Stimulated activated naive CD8-positive, alpha-beta T cell treated with anti-CD3 and anti-CD28 coated beads, Interleukin-15, Interleukin-2, amounts not matched to agents 100 ng/mL and 50 ng/mL, for 24 hours (primary cell): Measurements from ENCODE around the gene SMPD1.

Source experiments
- H3K27ac Mint-ChIP-seq: one replicate; pipeline ENCODE4 v1.8.0; 2021; ENCODE audit warnings: mild to moderate bottlenecking, mixed read lengths
- H3K27me3 Mint-ChIP-seq: one replicate; pipeline ENCODE4 v1.8.0; 2021; ENCODE audit warnings: mixed read lengths
- H3K36me3 Mint-ChIP-seq: one replicate; pipeline ENCODE4 v1.8.0; 2021; ENCODE audit warnings: low read depth, mixed read lengths
- H3K4me1 Mint-ChIP-seq: one replicate; pipeline ENCODE4 v1.8.0; 2021; ENCODE audit warnings: low read depth, mixed read lengths
- H3K4me3 Mint-ChIP-seq: one replicate; pipeline ENCODE4 v1.8.0; 2021; ENCODE audit warnings: mild to moderate bottlenecking, mixed read lengths
- H3K9me3 Mint-ChIP-seq: one replicate; pipeline ENCODE4 v1.8.0; 2021; ENCODE audit warnings: mixed read lengths

Gene SMPD1

DNA sequence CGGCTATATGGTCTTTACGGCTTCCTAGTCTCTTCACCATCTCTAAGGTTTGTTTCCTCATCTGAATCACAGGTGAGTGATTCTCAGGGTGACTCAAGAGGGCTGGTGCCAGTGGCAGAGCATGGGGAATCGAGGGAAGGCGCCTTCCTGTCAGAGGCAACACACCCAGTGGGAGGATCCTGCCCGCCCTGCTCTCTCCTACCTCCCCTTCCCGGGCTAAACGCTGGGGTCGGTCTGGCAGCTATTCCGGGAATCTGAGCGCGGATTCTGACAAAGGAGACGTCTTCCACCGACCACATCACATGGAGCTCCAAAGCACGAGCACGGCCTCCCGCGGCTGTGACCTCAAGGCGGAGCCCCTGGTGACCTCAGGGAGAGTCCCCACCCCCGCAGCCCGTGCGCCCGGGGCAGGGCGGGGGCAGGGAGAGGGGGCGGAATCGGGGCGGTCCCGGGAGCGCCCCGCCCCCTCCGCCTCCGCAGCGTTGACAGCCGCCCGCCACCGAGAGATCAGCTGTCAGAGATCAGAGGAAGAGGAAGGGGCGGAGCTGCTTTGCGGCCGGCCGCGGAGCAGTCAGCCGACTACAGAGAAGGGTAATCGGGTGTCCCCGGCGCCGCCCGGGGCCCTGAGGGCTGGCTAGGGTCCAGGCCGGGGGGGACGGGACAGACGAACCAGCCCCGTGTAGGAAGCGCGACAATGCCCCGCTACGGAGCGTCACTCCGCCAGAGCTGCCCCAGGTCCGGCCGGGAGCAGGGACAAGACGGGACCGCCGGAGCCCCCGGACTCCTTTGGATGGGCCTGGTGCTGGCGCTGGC is at the start of gene SMPD1:
Gene SMPD1, plus strand, starts transcription at position 570 of the 813 bp plus-strand sequence. Its CDS starts 125 bp downstream, at position 695.
- Mint-ChIP-seq H3K27ac (peak within 1 kb of the TSS; percentile 92), H3K9me3 (no peaks in the 10 kb centered on the region), H3K4me3 (peak within 1 kb of the TSS; percentile 84), H3K4me1 (peaks cover 38% of the 10 kb centered on the region), H3K27me3 (no peaks in the 10 kb centered on the region), H3K36me3 (peaks cover 8% of the 10 kb centered on the region)

- Mint-ChIP-seq H3K4me3 (no peak overlapping the region), H3K4me1 (no peaks in the 10 kb centered on the region), H3K27ac (no peak overlapping the region), H3K36me3 (no peaks in the 10 kb centered on the region), H3K27me3 (peaks cover 12% of the 10 kb centered on the region), H3K9me3 (no peaks in the 10 kb centered on the region)
Observed at GRCh38 chr11:6345366-6345765, 44.9 kb upstream of the SMPD1 start.

- H3K27me3 Mint-ChIP-seq: peaks cover 16% of the 10 kb centered on the region
- H3K27ac Mint-ChIP-seq: no peak overlapping the region
- H3K9me3 Mint-ChIP-seq: no peaks in the 10 kb centered on the region
- peaks cover 34% of the 10 kb centered on the region for H3K4me1 Mint-ChIP-seq
- H3K4me3 Mint-ChIP-seq: no peak overlapping the region
- no peaks in the 10 kb centered on the region for H3K36me3 Mint-ChIP-seq
Observed at GRCh38 chr11:6350043-6350442, 40.2 kb upstream of the SMPD1 start.

- Mint-ChIP-seq H3K9me3 (no peaks in the 10 kb centered on the region), H3K27ac (peak overlapping the region; percentile 85), H3K4me1 (peaks cover 34% of the 10 kb centered on the region), H3K36me3 (no peaks in the 10 kb centered on the region), H3K27me3 (peaks cover 13% of the 10 kb centered on the region), H3K4me3 (no peak overlapping the region)
Observed at GRCh38 chr11:6350486-6350885, 39.8 kb upstream of the SMPD1 start.

- Mint-ChIP-seq H3K36me3 (no peaks in the 10 kb centered on the region), H3K4me1 (peaks cover 42% of the 10 kb centered on the region), H3K27me3 (peaks cover 12% of the 10 kb centered on the region), H3K27ac (peak overlapping the region; percentile 85), H3K9me3 (no peaks in the 10 kb centered on the region), H3K4me3 (peak overlapping the region; percentile 34)
Observed at GRCh38 chr11:6351782-6352382, 38.4 kb upstream of the SMPD1 start.

GRCh38 chr11:6353367-6353987 is 36.8 kb upstream of the SMPD1 start:
- Mint-ChIP-seq H3K4me3 (no peak overlapping the region), H3K27me3 (peaks cover 7% of the 10 kb centered on the region), H3K4me1 (peaks cover 57% of the 10 kb centered on the region), H3K36me3 (no peaks in the 10 kb centered on the region), H3K27ac (peak overlapping the region; percentile 81), H3K9me3 (no peaks in the 10 kb centered on the region)

GRCh38 chr11:6354651-6355485 is 35.4 kb upstream of the SMPD1 start:
- peaks cover 7% of the 10 kb centered on the region for H3K27me3 Mint-ChIP-seq
- H3K9me3 Mint-ChIP-seq: no peaks in the 10 kb centered on the region
- H3K27ac Mint-ChIP-seq: peak overlapping the region; percentile 3
- no peaks in the 10 kb centered on the region for H3K36me3 Mint-ChIP-seq
- H3K4me3 Mint-ChIP-seq: no peak overlapping the region
- peaks cover 57% of the 10 kb centered on the region for H3K4me1 Mint-ChIP-seq

- Mint-ChIP-seq H3K9me3 (no peaks in the 10 kb centered on the region), H3K27me3 (peaks cover 7% of the 10 kb centered on the region), H3K4me3 (no peak overlapping the region), H3K4me1 (peaks cover 50% of the 10 kb centered on the region), H3K36me3 (no peaks in the 10 kb centered on the region), H3K27ac (peak overlapping the region; percentile 81)
Observed at GRCh38 chr11:6356503-6357055, 33.7 kb upstream of the SMPD1 start.

DNA sequence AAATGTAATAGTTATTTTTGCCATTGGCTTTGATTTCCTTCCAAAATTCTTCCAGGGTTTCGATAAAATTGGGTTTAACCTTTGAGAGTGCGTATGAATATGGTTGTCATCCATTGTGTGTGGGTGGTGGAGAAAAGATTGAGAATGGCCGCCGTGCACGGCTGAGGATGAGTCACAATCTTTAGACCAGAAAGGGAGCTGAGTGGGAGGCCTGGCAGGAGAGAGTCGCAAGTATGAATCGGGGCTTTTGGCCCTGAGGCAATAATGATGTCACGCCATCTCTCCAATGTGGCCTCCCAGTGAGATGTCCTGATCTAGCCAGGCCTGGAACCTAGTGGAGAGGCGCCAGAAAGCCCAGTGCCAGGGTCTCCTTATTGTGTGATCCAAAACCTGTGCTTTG is 33.1 kb upstream of the SMPD1 start:
- Mint-ChIP-seq H3K4me3 (no peak overlapping the region), H3K27ac (no peak overlapping the region), H3K9me3 (no peaks in the 10 kb centered on the region), H3K36me3 (no peaks in the 10 kb centered on the region), H3K27me3 (peaks cover 7% of the 10 kb centered on the region), H3K4me1 (peaks cover 43% of the 10 kb centered on the region)

DNA sequence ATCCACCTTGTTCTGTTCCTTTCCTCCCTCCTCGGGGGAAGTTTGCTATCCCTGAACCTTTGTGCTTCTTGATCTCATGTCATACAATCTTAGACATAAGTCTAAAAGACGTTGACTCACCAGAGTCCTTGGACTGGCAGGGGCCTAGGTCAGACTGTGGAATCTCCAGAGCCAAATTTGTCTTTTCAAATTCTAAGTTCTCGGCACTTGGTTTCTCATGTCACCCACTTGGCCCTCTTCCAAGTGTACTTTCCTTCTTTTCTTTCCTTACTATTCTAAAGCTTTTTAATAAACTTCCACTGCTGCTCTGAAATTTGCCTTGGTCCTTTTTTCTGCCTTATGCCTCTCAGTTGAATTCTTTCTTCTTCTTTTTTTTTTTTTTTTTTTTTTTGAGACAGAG is 30.1 kb upstream of the SMPD1 start:
- no peaks in the 10 kb centered on the region for H3K27me3 Mint-ChIP-seq
- no peak overlapping the region for H3K4me3 Mint-ChIP-seq
- no peaks in the 10 kb centered on the region for H3K9me3 Mint-ChIP-seq
- H3K4me1 Mint-ChIP-seq: peaks cover 27% of the 10 kb centered on the region
- H3K36me3 Mint-ChIP-seq: no peaks in the 10 kb centered on the region
- H3K27ac Mint-ChIP-seq: no peak overlapping the region

DNA sequence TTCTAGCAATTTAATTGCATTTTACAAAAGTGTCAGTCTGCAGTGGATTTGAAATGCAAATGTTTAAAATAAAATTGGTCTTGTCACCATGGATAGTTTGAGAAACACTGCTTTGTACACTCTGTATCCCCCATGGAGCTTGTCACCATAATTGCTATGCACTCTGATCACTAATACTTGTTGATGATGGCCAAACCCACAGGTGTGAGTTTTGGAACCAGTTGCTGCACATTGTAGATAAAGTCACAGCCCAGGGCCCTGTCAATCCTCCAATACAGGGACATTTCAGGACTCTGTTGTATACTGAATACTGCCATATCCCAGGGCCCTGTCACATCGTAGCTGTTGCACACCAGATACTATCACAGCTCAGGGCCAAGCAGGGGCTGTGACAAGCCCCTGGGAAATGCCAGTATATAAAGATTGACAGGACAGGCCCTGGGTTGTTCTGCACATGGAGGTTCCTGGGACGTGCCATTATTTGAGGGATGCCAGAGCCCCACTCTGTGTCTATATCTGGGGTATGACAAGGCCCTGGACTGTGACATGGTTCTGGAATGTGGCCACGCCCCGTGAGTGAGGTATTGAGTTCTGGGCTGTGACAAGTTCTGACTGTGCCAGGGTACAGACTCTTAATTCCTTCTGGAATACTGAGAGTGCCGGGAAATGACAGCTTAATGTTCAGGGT is 27.9 kb upstream of the SMPD1 start:
- Mint-ChIP-seq H3K27me3 (no peaks in the 10 kb centered on the region), H3K27ac (no peak overlapping the region)

GRCh38 chr11:6362873-6363678 is 27.2 kb upstream of the SMPD1 start:
- Mint-ChIP-seq H3K9me3 (no peaks in the 10 kb centered on the region), H3K27ac (no peak overlapping the region), H3K27me3 (no peaks in the 10 kb centered on the region), H3K4me3 (no peak overlapping the region), H3K36me3 (no peaks in the 10 kb centered on the region), H3K4me1 (peaks cover 7% of the 10 kb centered on the region)

More for the DNA sequence above, 27.9 kb upstream of the SMPD1 start:
- Mint-ChIP-seq H3K9me3 (no peaks in the 10 kb centered on the region), H3K4me1 (peaks cover 14% of the 10 kb centered on the region), H3K4me3 (no peak overlapping the region), H3K36me3 (no peaks in the 10 kb centered on the region)

DNA sequence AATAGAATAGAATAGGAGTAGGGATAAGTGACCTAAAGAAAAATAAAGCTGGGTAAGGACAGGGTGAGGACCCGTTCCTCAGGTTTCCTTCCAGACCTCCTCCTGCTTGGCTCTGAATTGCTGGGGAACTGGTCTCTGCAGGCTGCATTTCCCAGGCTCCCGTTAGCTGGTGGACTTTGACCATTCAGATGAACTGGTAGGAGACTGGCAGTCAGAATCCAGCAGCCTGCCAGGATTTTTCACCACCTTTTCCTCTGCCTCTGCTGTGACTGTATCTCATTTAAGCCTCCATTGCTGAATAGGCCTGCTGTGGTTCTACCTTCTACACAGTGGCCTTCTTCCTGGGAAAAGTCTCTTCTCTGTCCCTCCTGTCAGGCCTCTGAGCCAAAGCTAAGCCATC is 24.6 kb upstream of the SMPD1 start:
- peaks cover 4% of the 10 kb centered on the region for H3K4me1 Mint-ChIP-seq
- no peaks in the 10 kb centered on the region for H3K9me3 Mint-ChIP-seq
- no peaks in the 10 kb centered on the region for H3K27me3 Mint-ChIP-seq
- H3K4me3 Mint-ChIP-seq: no peak overlapping the region
- H3K27ac Mint-ChIP-seq: no peak overlapping the region
- H3K36me3 Mint-ChIP-seq: no peaks in the 10 kb centered on the region
